ENCODE results near the gene MACROD2.

The MACROD2 gene

DNA sequence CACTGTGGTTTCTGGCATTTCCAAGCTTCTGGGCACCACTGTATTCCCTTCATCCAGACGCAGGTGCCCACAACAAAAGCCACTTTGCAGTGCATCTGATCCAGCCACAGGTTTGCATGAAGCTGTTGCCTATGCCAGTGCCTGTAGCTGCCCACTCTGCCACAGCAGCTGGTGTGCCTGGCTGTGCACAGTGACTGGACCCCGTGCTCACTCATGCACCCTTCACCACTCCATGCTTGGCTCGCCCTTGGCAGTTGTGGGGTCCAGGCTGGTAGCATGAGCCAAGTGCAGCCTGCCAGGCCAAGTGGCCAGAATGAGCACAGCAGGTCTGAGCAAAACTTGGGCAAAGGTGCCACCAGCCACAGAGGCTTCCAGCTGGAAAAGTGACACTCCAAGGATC is 47.6 kb upstream of the MACROD2 start:
- CTCF ChIA-PET = no interaction called here
- no peak overlapping the region for H3K4me3 ChIP-seq (ENCODE audit: low read depth, low read length)
- no peak for TF ChIP-seq ZNF473 (tag by site-specific recombination; IDR thresholded peaks at IDR 0.05)
- no peak for TF ChIP-seq ZSCAN23 (tag by site-specific recombination; IDR thresholded peaks at IDR 0.05)
- no peak for TF ChIP-seq SCRT1 (tag by site-specific recombination; IDR thresholded peaks at IDR 0.05; ENCODE audit: borderline replicate concordance)
- TF ChIP-seq, protein P1, sequence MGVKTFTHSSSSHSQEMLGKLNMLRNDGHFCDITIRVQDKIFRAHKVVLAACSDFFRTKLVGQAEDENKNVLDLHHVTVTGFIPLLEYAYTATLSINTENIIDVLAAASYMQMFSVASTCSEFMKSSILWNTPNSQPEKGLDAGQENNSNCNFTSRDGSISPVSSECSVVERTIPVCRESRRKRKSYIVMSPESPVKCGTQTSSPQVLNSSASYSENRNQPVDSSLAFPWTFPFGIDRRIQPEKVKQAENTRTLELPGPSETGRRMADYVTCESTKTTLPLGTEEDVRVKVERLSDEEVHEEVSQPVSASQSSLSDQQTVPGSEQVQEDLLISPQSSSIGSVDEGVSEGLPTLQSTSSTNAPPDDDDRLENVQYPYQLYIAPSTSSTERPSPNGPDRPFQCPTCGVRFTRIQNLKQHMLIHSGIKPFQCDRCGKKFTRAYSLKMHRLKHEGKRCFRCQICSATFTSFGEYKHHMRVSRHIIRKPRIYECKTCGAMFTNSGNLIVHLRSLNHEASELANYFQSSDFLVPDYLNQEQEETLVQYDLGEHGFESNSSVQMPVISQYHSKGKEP (tag by site-specific recombination; IDR thresholded peaks at IDR 0.05) = no peak

DNA sequence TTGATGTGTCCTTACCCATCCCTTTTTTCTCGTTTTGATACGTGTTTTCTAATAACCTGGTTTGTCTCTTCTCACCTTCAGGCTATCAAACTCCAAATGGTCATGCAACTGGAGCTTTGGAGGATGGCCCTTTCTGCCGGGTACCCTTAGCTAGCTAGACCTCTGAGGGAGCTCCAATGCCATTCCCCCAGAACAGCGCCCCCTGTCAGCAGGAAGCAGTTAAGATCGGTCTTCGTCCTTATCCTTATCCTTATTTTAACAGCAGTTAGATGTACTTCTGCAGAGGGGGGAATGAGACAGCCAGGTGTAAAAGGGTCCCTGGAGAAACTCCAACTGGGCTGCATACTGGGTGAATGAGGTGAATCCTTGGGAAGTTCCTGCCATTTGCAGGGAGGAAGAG is 42.1 kb upstream of the MACROD2 start:
- H3K9me3 ChIP-seq (ENCODE audit: control insufficient read depth, insufficient read depth, low read depth, low read length) = no peaks in the 10 kb centered on the region
- H3K36me3 ChIP-seq (ENCODE audit: control insufficient read depth in 2 of 2, insufficient read depth in 1 of 2, low read length in 2 of 2) = no peaks in the 10 kb centered on the region
- no peak overlapping the region for H3K27ac ChIP-seq (ENCODE audit: extremely low read depth, low read depth, low read length)
- ChIA-PET CTCF (interaction anchor here (0.6 to 1.5 kb wide), 4 partner anchors 8 to 48 kb away, joined by 4 to 8 read pairs (median 6); no protein-coding TSS in a partner anchor), POLR2A (no interaction called here)
- H3K4me3 ChIP-seq (ENCODE audit: low read depth, low read length) = no peak overlapping the region
- TF ChIP-seq ZNF112 (tag by site-specific recombination; IDR thresholded peaks at IDR 0.05) (no peak), ZNF23 (tag by site-specific recombination; IDR thresholded peaks at IDR 0.05; ENCODE audit: borderline replicate concordance) (no peak), ZNF571 (tag by site-specific recombination; IDR thresholded peaks at IDR 0.05) (no peak), RBAK (tag by site-specific recombination; IDR thresholded peaks at IDR 0.05) (no peak), ZBTB17 (tag by site-specific recombination; IDR thresholded peaks at IDR 0.05) (no peak), SP2 (tag by site-specific recombination; IDR thresholded peaks at IDR 0.05) (no peak), BCL11B (tag by site-specific recombination; IDR thresholded peaks at IDR 0.05; ENCODE audit: low read depth) (no peak), SP7 (tag by site-specific recombination; IDR thresholded peaks at IDR 0.05) (no peak), ZNF221 (tag by site-specific recombination; IDR thresholded peaks at IDR 0.05; ENCODE audit: borderline replicate concordance) (no peak), OSR2 (tag by site-specific recombination; IDR thresholded peaks at IDR 0.05) (no peak), ZNF626 (tag by site-specific recombination; IDR thresholded peaks at IDR 0.05) (no peak), FEZF1 (tag by site-specific recombination; IDR thresholded peaks at IDR 0.05) (no peak), ZNF24 (tag by site-specific recombination; IDR thresholded peaks at IDR 0.05) (no peak)
- TF ChIP-seq, protein P2, sequence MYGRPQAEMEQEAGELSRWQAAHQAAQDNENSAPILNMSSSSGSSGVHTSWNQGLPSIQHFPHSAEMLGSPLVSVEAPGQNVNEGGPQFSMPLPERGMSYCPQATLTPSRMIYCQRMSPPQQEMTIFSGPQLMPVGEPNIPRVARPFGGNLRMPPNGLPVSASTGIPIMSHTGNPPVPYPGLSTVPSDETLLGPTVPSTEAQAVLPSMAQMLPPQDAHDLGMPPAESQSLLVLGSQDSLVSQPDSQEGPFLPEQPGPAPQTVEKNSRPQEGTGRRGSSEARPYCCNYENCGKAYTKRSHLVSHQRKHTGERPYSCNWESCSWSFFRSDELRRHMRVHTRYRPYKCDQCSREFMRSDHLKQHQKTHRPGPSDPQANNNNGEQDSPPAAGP (tag by site-specific recombination; IDR thresholded peaks at IDR 0.05) = no peak
- TF ChIP-seq, protein P3, sequence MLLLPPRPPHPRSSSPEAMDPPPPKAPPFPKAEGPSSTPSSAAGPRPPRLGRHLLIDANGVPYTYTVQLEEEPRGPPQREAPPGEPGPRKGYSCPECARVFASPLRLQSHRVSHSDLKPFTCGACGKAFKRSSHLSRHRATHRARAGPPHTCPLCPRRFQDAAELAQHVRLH (tag by site-specific recombination; IDR thresholded peaks at IDR 0.05) = no peak
- TF ChIP-seq, protein P1 (tag by site-specific recombination; IDR thresholded peaks at IDR 0.05) = no peak
- H3K4me1 ChIP-seq (ENCODE audit: control insufficient read depth, insufficient read depth, low read length) = no peaks in the 10 kb centered on the region

More for the DNA sequence above, 47.6 kb upstream of the MACROD2 start:
- Histone ChIP-seq H3K27ac (ENCODE audit: extremely low read depth, low read depth, low read length) (no peak overlapping the region), H3K4me1 (ENCODE audit: control insufficient read depth, insufficient read depth, low read length) (no peaks in the 10 kb centered on the region), H3K36me3 (ENCODE audit: control insufficient read depth in 2 of 2, insufficient read depth in 1 of 2, low read length in 2 of 2) (no peaks in the 10 kb centered on the region), H3K9me3 (ENCODE audit: control insufficient read depth, insufficient read depth, low read depth, low read length) (no peaks in the 10 kb centered on the region)
- POLR2A ChIA-PET = no interaction called here

DNA sequence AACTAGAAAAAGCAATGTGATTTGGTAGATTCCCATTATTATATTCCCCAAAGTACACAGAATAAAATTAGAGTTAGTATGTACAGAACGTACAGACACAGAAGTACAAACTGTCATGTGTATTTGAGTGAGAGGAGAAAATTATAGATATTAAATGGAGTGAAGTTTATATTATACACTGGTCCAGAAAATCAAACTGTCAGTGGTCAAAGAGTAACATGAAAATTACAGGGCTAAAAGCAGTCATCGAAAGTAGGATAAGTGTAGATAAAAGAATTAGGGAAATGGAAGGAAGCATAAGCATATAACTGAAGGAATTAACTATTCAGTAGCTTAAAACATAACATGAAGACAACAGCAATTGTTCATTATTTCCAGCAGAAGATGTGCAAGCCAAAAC is 35.2 kb upstream of the MACROD2 start:
- no peaks in the 10 kb centered on the region for H3K4me1 ChIP-seq (ENCODE audit: control insufficient read depth, insufficient read depth, low read length)
- CTCF ChIA-PET = interaction anchor here (0.7 to 1.8 kb wide), 2 partner anchors 8 to 400 kb away, joined by 3 to 7 read pairs; no protein-coding TSS in a partner anchor
- POLR2A ChIA-PET = no interaction called here
- H3K27ac ChIP-seq (ENCODE audit: extremely low read depth, low read depth, low read length) = no peak overlapping the region
- H3K9me3 ChIP-seq (ENCODE audit: control insufficient read depth, insufficient read depth, low read depth, low read length) = no peaks in the 10 kb centered on the region
- no peaks in the 10 kb centered on the region for H3K36me3 ChIP-seq (ENCODE audit: control insufficient read depth in 2 of 2, insufficient read depth in 1 of 2, low read length in 2 of 2)
- no peak overlapping the region for H3K4me3 ChIP-seq (ENCODE audit: low read depth, low read length)
- TF ChIP-seq ZNF404 (tag by site-specific recombination; IDR thresholded peaks at IDR 0.05) (no peak), ZNF837 (tag by site-specific recombination; IDR thresholded peaks at IDR 0.05) (no peak), ZFP37 (tag by site-specific recombination; IDR thresholded peaks at IDR 0.05) (no peak), ZNF239 (tag by site-specific recombination; IDR thresholded peaks at IDR 0.05) (no peak), ZNF214 (tag by site-specific recombination; IDR thresholded peaks at IDR 0.05; ENCODE audit: borderline replicate concordance) (no peak), SP2 (tag by site-specific recombination; IDR thresholded peaks at IDR 0.05) (no peak), GLIS2 (tag by site-specific recombination; IDR thresholded peaks at IDR 0.05) (no peak)
- TF ChIP-seq, protein P4, sequence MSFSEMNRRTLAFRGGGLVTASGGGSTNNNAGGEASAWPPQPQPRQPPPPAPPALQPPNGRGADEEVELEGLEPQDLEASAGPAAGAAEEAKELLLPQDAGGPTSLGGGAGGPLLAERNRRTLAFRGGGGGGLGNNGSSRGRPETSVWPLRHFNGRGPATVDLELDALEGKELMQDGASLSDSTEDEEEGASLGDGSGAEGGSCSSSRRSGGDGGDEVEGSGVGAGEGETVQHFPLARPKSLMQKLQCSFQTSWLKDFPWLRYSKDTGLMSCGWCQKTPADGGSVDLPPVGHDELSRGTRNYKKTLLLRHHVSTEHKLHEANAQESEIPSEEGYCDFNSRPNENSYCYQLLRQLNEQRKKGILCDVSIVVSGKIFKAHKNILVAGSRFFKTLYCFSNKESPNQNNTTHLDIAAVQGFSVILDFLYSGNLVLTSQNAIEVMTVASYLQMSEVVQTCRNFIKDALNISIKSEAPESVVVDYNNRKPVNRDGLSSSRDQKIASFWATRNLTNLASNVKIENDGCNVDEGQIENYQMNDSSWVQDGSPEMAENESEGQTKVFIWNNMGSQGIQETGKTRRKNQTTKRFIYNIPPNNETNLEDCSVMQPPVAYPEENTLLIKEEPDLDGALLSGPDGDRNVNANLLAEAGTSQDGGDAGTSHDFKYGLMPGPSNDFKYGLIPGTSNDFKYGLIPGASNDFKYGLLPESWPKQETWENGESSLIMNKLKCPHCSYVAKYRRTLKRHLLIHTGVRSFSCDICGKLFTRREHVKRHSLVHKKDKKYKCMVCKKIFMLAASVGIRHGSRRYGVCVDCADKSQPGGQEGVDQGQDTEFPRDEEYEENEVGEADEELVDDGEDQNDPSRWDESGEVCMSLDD (tag by site-specific recombination; IDR thresholded peaks at IDR 0.05) = no peak
